ENCODE data around the gene FAP.

GRCh38 chr2:162257425-162257824 is 14.2 kb upstream of the FAP start:
- TF ChIP-seq CTCF (conservative IDR thresholded peaks at IDR 0.05; ENCODE audit: low read depth, low read length) (no peak), POLR2A (IDR thresholded peaks at IDR 0.05; ENCODE audit: low read depth, low read length) (no peak), MAFK (IDR thresholded peaks at IDR 0.05; ENCODE audit: low read depth, low read length) (no peak), RAD21 (IDR thresholded peaks at IDR 0.05; ENCODE audit: low read length) (no peak), MXI1 (IDR thresholded peaks at IDR 0.05; ENCODE audit: borderline replicate concordance, low read depth, low read length) (no peak), SMC3 (IDR thresholded peaks at IDR 0.05; ENCODE audit: low read depth, low read length) (no peak), RFX5 (IDR thresholded peaks at IDR 0.05; ENCODE audit: low read depth, low read length) (no peak), MAZ (IDR thresholded peaks at IDR 0.05; ENCODE audit: borderline replicate concordance, low read depth, low read length) (no peak), BHLHE40 (IDR thresholded peaks at IDR 0.05; ENCODE audit: low read depth, low read length) (no peak), CHD1 (IDR thresholded peaks at IDR 0.05; ENCODE audit: low read depth, low read length) (no peak), USF2 (IDR thresholded peaks at IDR 0.05; ENCODE audit: low read depth, low read length) (no peak), CEBPB (IDR thresholded peaks at IDR 0.05; ENCODE audit: low read depth, low read length) (no peak), FOS (IDR thresholded peaks at IDR 0.05; ENCODE audit: low read depth, low read length) (no peak), NFE2L2 (IDR thresholded peaks at IDR 0.05; ENCODE audit: low read depth, low read length) (no peak)

All from IMR-90 (cell line).